Erythroblast (primary cell): ENCODE data around the gene BTLA.
"Not testable (repeated sequence)": the region's sequence is repeated elsewhere in the genome, so short reads cannot be mapped to it uniquely, and the experiment has no call there.

ENCODE experiments used
- DNase-seq, 2 experiments: peaks; one replicate each; lab custom pipeline; 2025; lab: John Stamatoyannopoulos, UW
- GATA1 ChIP-seq: IDR thresholded peaks from 2 replicates; pipeline ENCODE4 v1.6.1; 2011; ENCODE audit warnings: low read depth, mild to moderate bottlenecking, control low read depth, low read length, moderate library complexity
- POLR2A ChIP-seq: IDR thresholded peaks from 2 replicates; pipeline ENCODE4 v1.6.1; 2011; ENCODE audit warnings: mild to moderate bottlenecking, low read length

Gene BTLA

GRCh38 chr3:112498914-112499711, at the start of gene BTLA:
Gene BTLA, minus strand, starts transcription at chr3:112499472. Its CDS starts 114 bp downstream, at chr3:112499358.
- DNase-seq = no peak
- TF ChIP-seq GATA1 (no peak), POLR2A (no peak)

GRCh38 chr3:112546216-112546759, 47.0 kb upstream of the BTLA start:
- no peak for DNase-seq
- TF ChIP-seq POLR2A (no peak), GATA1 (no peak)

GRCh38 chr3:112539825-112540650, 40.8 kb upstream of the BTLA start:
- TF ChIP-seq POLR2A (no peak), GATA1 (no peak)
- no peak for DNase-seq

GRCh38 chr3:112531358-112531781, 32.1 kb upstream of the BTLA start:
- TF ChIP-seq POLR2A (no peak), GATA1 (no peak)
- DNase-seq = peak; percentile 43 to 55

- no peak for DNase-seq
- TF ChIP-seq GATA1 = no peak
- no peak for TF ChIP-seq POLR2A
Measured at GRCh38 chr3:112530573-112530972, 31.3 kb upstream of the BTLA start.

- not testable (repeated sequence) for DNase-seq
Measured at GRCh38 chr3:112524127-112524526, 24.9 kb upstream of the BTLA start.

- peak; percentile 62 to 69 for DNase-seq
- TF ChIP-seq POLR2A = no peak
- no peak for TF ChIP-seq GATA1
Measured at GRCh38 chr3:112519424-112520001, 20.2 kb upstream of the BTLA start.

- DNase-seq = not testable (repeated sequence)
Measured at GRCh38 chr3:112518970-112519369, 19.7 kb upstream of the BTLA start.

GRCh38 chr3:112514527-112515128, 15.4 kb upstream of the BTLA start:
- TF ChIP-seq GATA1 (no peak), POLR2A (no peak)
- no peak for DNase-seq

- TF ChIP-seq GATA1 = no peak
- TF ChIP-seq POLR2A = no peak
- DNase-seq = no peak
Measured at GRCh38 chr3:112512320-112512719, 13.0 kb upstream of the BTLA start.

- TF ChIP-seq POLR2A (no peak), GATA1 (no peak)
- DNase-seq = no peak
Measured at GRCh38 chr3:112508860-112509259, 9.6 kb upstream of the BTLA start.

GRCh38 chr3:112508261-112508660, 9.0 kb upstream of the BTLA start:
- TF ChIP-seq POLR2A = no peak
- no peak for TF ChIP-seq GATA1
- DNase-seq = no peak

- TF ChIP-seq GATA1 = no peak
- no peak for TF ChIP-seq POLR2A
- no peak for DNase-seq
Measured at GRCh38 chr3:112505907-112506306, 6.6 kb upstream of the BTLA start.

- DNase-seq = no peak
- no peak for TF ChIP-seq GATA1
- TF ChIP-seq POLR2A = no peak
Measured at GRCh38 chr3:112504123-112504522, 4.9 kb upstream of the BTLA start.
